HCT116 (cell line): ENCODE results near the gene POLR3G. TPM values are rescaled to one million over a fixed set of nuclear protein-coding genes. Genes with fewer than 3 reads are reported as not detected.

Experiments
- ATAC-seq: fragments of 200-7000 bp; cut with Tn5 transposase; 2 replicates; pipeline ENCODE4 v1.9.1; 2020; ENCODE audit warnings: mild to moderate bottlenecking, moderate library complexity
- BruUV-seq: library from RNA; stranded (reverse); fragments of 400-500 nt; replicated peaks from 2 replicates; lab custom pipeline; 2021; lab: Mats Ljungman, UMichigan
- CTCF ChIA-PET: fragments of 300-600 bp; sonication (Branson Sonifier 250); formaldehyde crosslinking; loops from one replicate; lab custom pipeline; 2021; ENCODE audit warnings: antibody characterized with exemption; lab: Charles Lee
- POLR2A ChIA-PET: fragments of 300-600, 350-600 bp; sonication (Branson Sonifier 250); formaldehyde crosslinking; loops from one replicate; lab custom pipeline; 2021; ENCODE audit warnings: antibody characterized with exemption; lab: Charles Lee
- RAD21 ChIA-PET, 2 experiments: fragments of 300-600 bp; sonication (Branson Sonifier 250); formaldehyde crosslinking; loops; one replicate each; lab custom pipeline; 2023; ENCODE audit warnings: low total read pairs in 2 of 2; ENCODE audit not compliant: uncharacterized antibody in 2 of 2, unreplicated experiment in 2 of 2, low non-redundant PET in 1 of 2; lab: Charles Lee
- DNase-seq: peaks from one replicate; pipeline ENCODE4 v3.0.0-alpha.2; 2010; ENCODE audit warnings: low read depth, low spot score
- H2AFZ ChIP-seq: fragments of 200-600 bp; shearing (Covaris generic), sonication (generic); 2 replicates; pipeline ENCODE4 v1.6.1; 2017; ENCODE audit warnings: low read depth, mixed run types, mixed read lengths, antibody characterized with exemption, low read length; ENCODE audit not compliant: poor library complexity, severe bottlenecking
- H3K27ac ChIP-seq: 2 replicates; pipeline ENCODE4 v1.5.1; 2012; ENCODE audit warnings: low read depth, low read length
- H3K27me3 ChIP-seq: fragments of 200-600 bp; sonication (generic); 2 replicates; pipeline ENCODE4 v1.6.1; 2016; ENCODE audit warnings: mixed run types, low read length, mixed read lengths; ENCODE audit not compliant: insufficient read depth
- H3K36me3 ChIP-seq, 2 experiments: fragments of 200-500 bp in 1 of 2; fragments of 200-600 bp in 1 of 2; sonication (Bioruptor generic) in 1 of 2; sonication (generic) in 1 of 2; 2 replicates each; pipeline versions ENCODE4 v1.5.1 to v1.6.1; 2014 to 2016; ENCODE audit warnings: low read length in 2 of 2, inconsistent platforms in 1 of 2, mixed read lengths in 1 of 2, mixed run types in 1 of 2; ENCODE audit not compliant: insufficient read depth in 2 of 2, control insufficient read depth in 1 of 2
- H3K4me1 ChIP-seq, 2 experiments: fragments of 200-600 bp in 1 of 2; sonication (generic) in 1 of 2; 2 replicates each; pipeline versions ENCODE4 v1.5.1 to v1.6.1; 2012 to 2017; ENCODE audit warnings: low read length in 2 of 2, inconsistent platforms in 1 of 2, mild to moderate bottlenecking in 1 of 2, mixed read lengths in 1 of 2, mixed run types in 1 of 2, moderate library complexity in 1 of 2; ENCODE audit not compliant: insufficient read depth in 2 of 2, control insufficient read depth in 1 of 2
- H3K4me2 ChIP-seq: fragments of 200-600 bp; sonication (generic); 2 replicates; pipeline ENCODE4 v1.6.1; 2017; ENCODE audit warnings: mixed run types, low read length, mixed read lengths
- H3K4me3 ChIP-seq, 2 experiments: fragments of 200-600 bp in 1 of 2; sonication (generic) in 1 of 2; replicated peaks in 1 of 2; 2 replicates each; pipeline ENCODE4 v1.5.1; 2011 to 2016; ENCODE audit warnings: low read length in 2 of 2, control low read depth in 1 of 2, low read depth in 1 of 2, mild to moderate bottlenecking in 1 of 2, mixed read lengths in 1 of 2, mixed run types in 1 of 2
- H3K79me2 ChIP-seq: fragments of 200-600 bp; sonication (generic); 2 replicates; pipeline ENCODE4 v1.6.1; 2017; ENCODE audit warnings: mild to moderate bottlenecking, mixed run types, low read length, moderate library complexity, mixed read lengths; ENCODE audit not compliant: insufficient read depth
- H3K9ac ChIP-seq: fragments of 200-600 bp; sonication (generic); 2 replicates; pipeline ENCODE4 v1.6.1; 2016; ENCODE audit warnings: low read length, mixed read lengths
- H3K9me2 ChIP-seq: fragments of 200-600 bp; sonication (generic), shearing (Covaris generic); 2 replicates; pipeline ENCODE4 v1.6.1; 2017; ENCODE audit warnings: mixed run types, mild to moderate bottlenecking, moderate library complexity; ENCODE audit not compliant: insufficient read depth
- H3K9me3 ChIP-seq, 2 experiments: fragments of 200-500 bp in 1 of 2; fragments of 200-600 bp in 1 of 2; sonication (Bioruptor generic) in 1 of 2; sonication (generic) in 1 of 2; 2 replicates each; pipeline ENCODE4 v1.6.1; 2014 to 2017; ENCODE audit warnings: low read length in 2 of 2, mixed read lengths in 2 of 2, inconsistent platforms in 1 of 2, low read depth in 1 of 2, mild to moderate bottlenecking in 1 of 2, mixed run types in 1 of 2, moderate library complexity in 1 of 2; ENCODE audit not compliant: control insufficient read depth in 1 of 2, insufficient read depth in 1 of 2
- H4K20me1 ChIP-seq: fragments of 200-600 bp; sonication (generic), shearing (Covaris generic); 2 replicates; pipeline ENCODE4 v1.6.1; 2017; ENCODE audit warnings: mixed run types, mild to moderate bottlenecking, moderate library complexity; ENCODE audit not compliant: insufficient read depth
- EGR1 ChIP-seq: IDR thresholded peaks from 2 replicates; pipeline ENCODE4 v1.6.1; 2012; ENCODE audit warnings: low read depth
- ELF1 ChIP-seq: IDR thresholded peaks from 2 replicates; pipeline ENCODE4 v1.6.1; 2012; ENCODE audit warnings: low read depth, borderline replicate concordance
- EZH2phosphoT487 ChIP-seq: fragments of 200-600 bp; IDR thresholded peaks from 2 replicates; pipeline ENCODE4 v1.6.1; 2018; ENCODE audit warnings: antibody characterized with exemption, borderline replicate concordance
- POLR2A ChIP-seq: IDR thresholded peaks from 2 replicates; pipeline ENCODE4 v1.7.0; 2011; ENCODE audit warnings: borderline replicate concordance; ENCODE audit not compliant: insufficient read depth, insufficient read length; ENCODE audit errors: extremely low read depth
- RAD21 ChIP-seq: IDR thresholded peaks from 2 replicates; pipeline ENCODE4 v1.6.1; 2012; ENCODE audit warnings: low read depth, mild to moderate bottlenecking
- REST ChIP-seq: IDR thresholded peaks from 2 replicates; pipeline ENCODE4 v1.6.1; 2012; ENCODE audit warnings: low read depth
- SIN3A ChIP-seq: IDR thresholded peaks from 2 replicates; pipeline ENCODE4 v1.6.1; 2012; ENCODE audit warnings: low read depth
- TCF7L2 ChIP-seq: IDR thresholded peaks from 2 replicates; pipeline ENCODE4 v1.7.0; 2011; ENCODE audit warnings: borderline replicate concordance, inconsistent platforms; ENCODE audit not compliant: insufficient read depth, insufficient read length; ENCODE audit errors: extremely low read depth
- intact Hi-C: fragments of 100-400 bp; cut with micrococcal nuclease; formaldehyde crosslinking; loops from 2 replicates; pipeline ENCODE4 v1.10.0; 2022
- total RNA-seq: library from RNA; stranded (reverse); gene quantifications from one replicate; pipeline ENCODE4 v1.2.1, GENCODE V29; 2021; ENCODE audit not compliant: unreplicated experiment

POLR3G gene
- total RNA-seq, 1 experiment from 2014 or later, result 44.8 TPM

GRCh38 chr5:90534922-90535321, 60.3 kb downstream of the POLR3G start:
- no peaks in the 10 kb centered on the region for H3K36me3 ChIP-seq
- peaks cover 3 to 7% of the 10 kb centered on the region in 2 experiments; a peak in 3 of 4 replicates for H3K4me1 ChIP-seq
- ChIA-PET POLR2A (no interaction called here), RAD21 (no interaction called here), CTCF (no interaction called here)
- ATAC-seq (no peak), DNase-seq (no peak)
- no peaks in the 10 kb centered on the region for H3K9me3 ChIP-seq
- no TSS peak for BruUV-seq
- H4K20me1 ChIP-seq, result no peaks in the 10 kb centered on the region
- H3K27ac ChIP-seq, result no peak overlapping the region
- H3K79me2 ChIP-seq, result no peaks in the 10 kb centered on the region
- no peak overlapping the region for H2AFZ ChIP-seq
- H3K9ac ChIP-seq, result no peak overlapping the region
- no peak for TF ChIP-seq EGR1
- TF ChIP-seq ELF1, result no peak
- TF ChIP-seq RAD21, result no peak
- no peak for TF ChIP-seq EZH2phosphoT487
- TF ChIP-seq POLR2A, result no peak
- H3K4me2 ChIP-seq, result no peak overlapping the region
- no peak overlapping the region for H3K4me3 ChIP-seq
- H3K9me2 ChIP-seq, result no peaks in the 10 kb centered on the region
- intact Hi-C loops, result no loop called here
- H3K27me3 ChIP-seq, result no peaks in the 10 kb centered on the region

- H3K4me1 ChIP-seq, result peaks cover 0 to under 1% of the 10 kb centered on the region in 2 experiments; a peak in 2 of 4 replicates
- no peaks in the 10 kb centered on the region for H3K36me3 ChIP-seq
- H2AFZ ChIP-seq, result no peak overlapping the region
- no peaks in the 10 kb centered on the region for H4K20me1 ChIP-seq
- no peak overlapping the region for H3K9ac ChIP-seq
- no TSS peak for BruUV-seq
- H3K9me2 ChIP-seq, result no peaks in the 10 kb centered on the region
- CTCF ChIA-PET, result no interaction called here
- no peak for TF ChIP-seq SIN3A
- no peak for TF ChIP-seq POLR2A
- no peak for TF ChIP-seq TCF7L2
- TF ChIP-seq EGR1, result no peak
- no peak for TF ChIP-seq REST
- TF ChIP-seq EZH2phosphoT487, result no peak
- ATAC-seq (no peak), DNase-seq (no peak)
- H3K4me2 ChIP-seq, result no peak overlapping the region
- H3K27me3 ChIP-seq, result no peaks in the 10 kb centered on the region
- intact Hi-C loops, result no loop called here
- no peaks in the 10 kb centered on the region for H3K79me2 ChIP-seq
- no peak overlapping the region for H3K4me3 ChIP-seq
- no peak overlapping the region for H3K27ac ChIP-seq
- no peaks in the 10 kb centered on the region for H3K9me3 ChIP-seq
- POLR2A ChIA-PET, result no interaction called here
- RAD21 ChIA-PET, result no interaction called here
These were observed 68.3 kb downstream of the POLR3G start for GRCh38 chr5:90542827-90543519.
